Measurements from ENCODE around the gene CXXC1. TPM values are rescaled to one million over a fixed set of nuclear protein-coding genes. Genes with fewer than 3 reads are reported as not detected.

Gene CXXC1
- total RNA-seq, 1 donor from 2014 or later: 78.6 TPM

- DNase-seq (ENCODE audit: extremely low spot score in 2 of 2): no peak
- Histone ChIP-seq H3K27me3 (no peaks in the 10 kb centered on the region), H3K4me3 (peak overlapping the region; percentile 43 to 44)
Measured at GRCh38 chr18:50306944-50307343, 19.5 kb upstream of the CXXC1 start.

GRCh38 chr18:50301074-50301473, 13.6 kb upstream of the CXXC1 start:
- peaks cover 8% of the 10 kb centered on the region for H3K27me3 ChIP-seq

More at GRCh38 chr18:50306944-50307343, 19.5 kb upstream of the CXXC1 start:
- H3K4me1 ChIP-seq: peaks cover 14% of the 10 kb centered on the region
- H3K36me3 ChIP-seq: no peaks in the 10 kb centered on the region
- H3K27ac ChIP-seq: no peak overlapping the region
- intact Hi-C loops (cut with DNase I): no loop called here
- TF ChIP-seq POLR2AphosphoS5 (IDR thresholded peaks at IDR 0.05; ENCODE audit: insufficient read depth in 1 of 2, low read depth in 1 of 2): no peak
- no peak for TF ChIP-seq CTCF (IDR thresholded peaks at IDR 0.05)
- no peak for TF ChIP-seq POLR2A (IDR thresholded peaks at IDR 0.05)
- H3K9me3 ChIP-seq: no peaks in the 10 kb centered on the region

GRCh38 chr18:50299626-50300388, 12.3 kb upstream of the CXXC1 start:
- Histone ChIP-seq H3K4me1 (peaks cover 9% of the 10 kb centered on the region), H3K9me3 (no peaks in the 10 kb centered on the region), H3K4me3 (no peak overlapping the region), H3K36me3 (no peaks in the 10 kb centered on the region), H3K27ac (no peak overlapping the region), H3K27me3 (peaks cover 8% of the 10 kb centered on the region)
- intact Hi-C loops (cut with DNase I): no loop called here
- DNase-seq (ENCODE audit: extremely low spot score in 2 of 2): no peak
- TF ChIP-seq POLR2A (IDR thresholded peaks at IDR 0.05) (no peak), POLR2AphosphoS5 (IDR thresholded peaks at IDR 0.05; ENCODE audit: insufficient read depth in 1 of 2, low read depth in 1 of 2) (no peak), CTCF (IDR thresholded peaks at IDR 0.05) (no peak)

More at GRCh38 chr18:50301074-50301473, 13.6 kb upstream of the CXXC1 start:
- TF ChIP-seq CTCF (IDR thresholded peaks at IDR 0.05): no peak
- TF ChIP-seq POLR2AphosphoS5 (IDR thresholded peaks at IDR 0.05; ENCODE audit: insufficient read depth in 1 of 2, low read depth in 1 of 2): no peak
- TF ChIP-seq POLR2A (IDR thresholded peaks at IDR 0.05): no peak
- no peak for DNase-seq (ENCODE audit: extremely low spot score in 2 of 2)
- no peak overlapping the region for H3K27ac ChIP-seq
- no peaks in the 10 kb centered on the region for H3K9me3 ChIP-seq
- H3K36me3 ChIP-seq: no peaks in the 10 kb centered on the region
- peaks cover 9% of the 10 kb centered on the region for H3K4me1 ChIP-seq
- intact Hi-C loops (cut with DNase I): no loop called here
- no peak overlapping the region for H3K4me3 ChIP-seq

GRCh38 chr18:50298443-50299284, 11.2 kb upstream of the CXXC1 start:
- intact Hi-C loops (cut with DNase I): no loop called here
- DNase-seq (ENCODE audit: extremely low spot score in 2 of 2): no peak
- Histone ChIP-seq H3K9me3 (no peaks in the 10 kb centered on the region), H3K27ac (no peak overlapping the region), H3K4me3 (peak overlapping the region; percentile 41 to 47), H3K27me3 (peaks cover 8% of the 10 kb centered on the region), H3K36me3 (no peaks in the 10 kb centered on the region), H3K4me1 (peaks cover 9% of the 10 kb centered on the region)
- no peak for TF ChIP-seq CTCF (IDR thresholded peaks at IDR 0.05)
- TF ChIP-seq POLR2A (IDR thresholded peaks at IDR 0.05): no peak
- TF ChIP-seq POLR2AphosphoS5 (IDR thresholded peaks at IDR 0.05; ENCODE audit: insufficient read depth in 1 of 2, low read depth in 1 of 2): no peak

Measured in vagina (tissue), 2 donors.